Measurements from ENCODE around the gene PIP4P1. TPM values are rescaled to one million over a fixed set of nuclear protein-coding genes. Genes with fewer than 3 reads are reported as not detected.

Gene PIP4P1
- polyA plus RNA-seq, 2 of the 4 experiments (the other 2 are of a cell fraction), result 30.4 to 35.8 TPM

- Histone ChIP-seq H3K4me1 (peaks cover 13% of the 10 kb centered on the region), H3K27ac (no peak overlapping the region), H3K9me3 (no peaks in the 10 kb centered on the region), H3K4me3 (no peak overlapping the region), H3K4me2 (no peak overlapping the region)
- POLR2A ChIA-PET, result interaction anchor here (0.6 kb wide), 1 partner anchor 67 kb away, joined by 5 read pairs; no protein-coding TSS in a partner anchor
- 40% methylated on average over 2 of the region's 2 CpGs for WGBS (ENCODE audit: missing lambda C conversion rate)
- no peak for DNase-seq (ENCODE audit: low read depth in 1 of 2, low spot score in 1 of 2)
- TF ChIP-seq HOXA7 (CRISPR knock-in tag; IDR thresholded peaks at IDR 0.05) (no peak), SREBF2 (IDR thresholded peaks at IDR 0.05) (no peak), ATOH8 (CRISPR knock-in tag; IDR thresholded peaks at IDR 0.05; ENCODE audit: low read depth) (no peak), MYC (IDR thresholded peaks at IDR 0.05; ENCODE audit: borderline replicate concordance, low read length) (no peak)
- CTCF ChIA-PET, result interaction anchor here (1.0 kb wide), 1 partner anchor 9 kb away, joined by 3 read pairs; no protein-coding TSS in a partner anchor
- no peak for ATAC-seq
- FAIRE-seq, result no peak
Observed at GRCh38 chr14:20421267-20421666, 40.0 kb downstream of the PIP4P1 start.

GRCh38 chr14:20419419-20419818, 41.8 kb downstream of the PIP4P1 start:
- CTCF ChIA-PET, result no interaction called here
- FAIRE-seq, result no peak
- Histone ChIP-seq H3K4me3 (no peak overlapping the region), H3K4me1 (peaks cover 13% of the 10 kb centered on the region), H3K9me3 (no peaks in the 10 kb centered on the region), H3K4me2 (no peak overlapping the region), H3K27ac (no peak overlapping the region)
- TF ChIP-seq SMC3 (IDR thresholded peaks at IDR 0.05), result no peak
- no peak for TF ChIP-seq NPAS2 (CRISPR knock-in tag; IDR thresholded peaks at IDR 0.05; ENCODE audit: borderline replicate concordance)
- no peak for TF ChIP-seq RFX5 (IDR thresholded peaks at IDR 0.05)
- no peak for TF ChIP-seq HOXA7 (CRISPR knock-in tag; IDR thresholded peaks at IDR 0.05)
- TF ChIP-seq TP53 (CRISPR knock-in tag; IDR thresholded peaks at IDR 0.05), result no peak
- TF ChIP-seq E2F6 (IDR thresholded peaks at IDR 0.05; ENCODE audit: borderline replicate concordance, low read depth), result no peak
- ATAC-seq, result peak; percentile 20 to 21; a peak in 1 of 6 replicates
- DNase-seq (ENCODE audit: low read depth in 1 of 2, low spot score in 1 of 2), result no peak
- WGBS (ENCODE audit: missing lambda C conversion rate), result 100% methylated on average over 1 of the region's 1 CpG
- POLR2A ChIA-PET, result no interaction called here

GRCh38 chr14:20418501-20418909, 42.7 kb downstream of the PIP4P1 start:
- ChIA-PET POLR2A (no interaction called here), CTCF (interaction anchor here (0.5 to 0.7 kb wide), 2 partner anchors 14 to 23 kb away, joined by 3 read pairs; no protein-coding TSS in a partner anchor)
- Histone ChIP-seq H3K4me1 (peaks cover 17% of the 10 kb centered on the region), H3K4me3 (no peak overlapping the region), H3K9me3 (no peaks in the 10 kb centered on the region), H3K4me2 (peak overlapping the region; percentile 46; the same call in 2 of the 3 replicates), H3K27ac (0 out of 6 replicates have a peak overlapping the region, but pooled peaks of 1 of the 2 experiments have one; percentile 7)
- no peak for TF ChIP-seq CHD2 (IDR thresholded peaks at IDR 0.05; ENCODE audit: low read length, partially characterized antibody)
- TF ChIP-seq MYC (IDR thresholded peaks at IDR 0.05; ENCODE audit: borderline replicate concordance, low read length), result no peak
- no peak for TF ChIP-seq CBX2 (IDR thresholded peaks at IDR 0.05; ENCODE audit: borderline replicate concordance, low read depth)
- no peak for TF ChIP-seq ELK1 (IDR thresholded peaks at IDR 0.05; ENCODE audit: low read depth, low read length)
- no peak for TF ChIP-seq ZFP36 (IDR thresholded peaks at IDR 0.05; ENCODE audit: borderline replicate concordance, partially characterized antibody)
- TF ChIP-seq MAZ (IDR thresholded peaks at IDR 0.05; ENCODE audit: borderline replicate concordance, low read depth, low read length), result no peak
- TF ChIP-seq CEBPB (IDR thresholded peaks at IDR 0.05), result no peak
- no peak for TF ChIP-seq FOSL2 (IDR thresholded peaks at IDR 0.05)
- TF ChIP-seq FOSL2 (CRISPR knock-in tag; IDR thresholded peaks at IDR 0.05), result no peak
- peak in 1 of 2 experiments; percentile 36 for DNase-seq (ENCODE audit: low read depth in 1 of 2, low spot score in 1 of 2)
- FAIRE-seq, result no peak
- ATAC-seq, result no peak
- 17% methylated on average over 2 of the region's 2 CpGs for WGBS (ENCODE audit: missing lambda C conversion rate)
